GM21381 (cell line): ENCODE data around the gene MED15.
"Not testable (repeated sequence)": the region's sequence is repeated elsewhere in the genome, so short reads cannot be mapped to it uniquely, and the experiment has no call there.

ENCODE experiments used
- ATAC-seq: cut with Tn5 transposase; IDR thresholded peaks from one replicate; pipeline ENCODE4 v1.9.1; 2021; ENCODE audit warnings: mild to moderate bottlenecking, moderate library complexity; ENCODE audit not compliant: unreplicated experiment

The MED15 gene

GRCh38 chr22:20483771-20484170, 23.6 kb upstream of the MED15 start:
- ATAC-seq, result no peak

DNA sequence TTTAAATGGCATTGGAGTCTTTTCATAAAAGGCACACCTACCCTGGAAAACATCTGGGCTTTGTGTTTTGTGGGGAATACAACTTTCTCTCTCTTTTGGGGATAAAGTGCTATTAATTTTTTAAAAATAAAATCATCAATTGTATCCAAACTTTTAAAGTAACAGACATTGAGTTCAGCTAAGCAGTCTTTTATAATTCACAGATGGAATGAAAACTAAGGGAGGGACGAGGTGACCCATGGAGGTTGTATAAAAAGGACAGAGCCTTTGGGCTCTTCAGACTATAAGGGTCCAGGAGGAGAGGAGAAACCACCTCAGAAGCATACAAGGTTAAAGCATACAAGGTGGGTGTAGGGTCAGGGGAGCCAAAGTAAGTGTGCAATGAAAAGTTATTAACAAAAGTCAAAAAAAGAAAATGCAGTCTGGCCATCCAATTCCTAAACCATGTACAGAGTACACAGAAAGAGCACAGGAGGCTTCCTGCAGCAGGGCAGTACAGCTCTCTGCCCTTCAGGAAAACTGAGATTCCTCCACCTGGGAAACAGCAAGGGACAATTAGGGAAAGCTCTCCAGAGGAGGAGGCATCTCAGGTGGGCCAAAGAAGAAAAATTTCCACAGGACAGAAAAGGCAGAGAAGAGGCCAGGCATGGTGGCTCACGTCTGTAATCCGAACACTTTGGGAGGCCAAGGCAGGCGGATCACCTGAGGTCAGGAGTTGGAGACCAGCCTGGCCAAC, 22.3 kb upstream of the MED15 start:
- no peak for ATAC-seq

GRCh38 chr22:20486229-20486628, 21.2 kb upstream of the MED15 start:
- no peak for ATAC-seq

GRCh38 chr22:20487715-20488114, 19.7 kb upstream of the MED15 start:
- no peak for ATAC-seq

GRCh38 chr22:20488946-20489345, 18.5 kb upstream of the MED15 start:
- ATAC-seq, result no peak

- ATAC-seq, result no peak
These were observed 17.0 kb upstream of the MED15 start for GRCh38 chr22:20490183-20490940.

DNA sequence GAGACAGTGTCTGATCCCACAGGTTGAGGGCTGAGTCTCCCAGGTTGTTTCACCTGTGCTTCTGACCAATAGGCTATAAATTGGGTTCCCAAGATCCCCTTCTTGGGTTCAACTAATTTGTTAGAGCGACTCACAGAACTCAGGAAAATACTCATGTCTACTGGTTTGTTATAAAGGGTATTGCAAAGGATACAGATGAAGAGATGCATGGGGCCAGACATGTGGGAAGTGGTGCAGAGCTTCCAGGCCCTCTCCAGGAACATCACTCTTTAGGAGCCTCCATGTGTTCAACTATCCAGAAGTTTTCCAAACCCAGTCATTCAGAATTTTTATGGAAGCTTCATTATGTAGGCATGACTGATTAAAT, 16.5 kb upstream of the MED15 start:
- no peak for ATAC-seq

DNA sequence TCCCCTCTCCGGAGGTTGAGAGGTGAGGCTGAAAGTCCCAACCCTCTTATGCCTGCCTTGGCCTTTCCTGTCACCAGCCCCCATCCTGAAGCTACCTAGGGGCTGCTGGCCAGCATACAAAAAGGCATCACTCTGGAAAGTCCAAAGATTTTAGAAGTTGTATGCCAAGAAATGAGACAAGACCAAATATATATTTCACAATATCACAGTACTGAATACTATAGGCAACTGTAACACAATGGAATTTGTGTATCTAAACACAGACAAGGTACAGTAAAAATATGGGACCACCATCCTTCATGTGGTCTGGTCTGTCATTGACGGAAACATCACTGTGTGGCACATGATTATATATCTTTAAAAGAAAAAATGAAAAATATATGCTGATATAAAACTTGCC, 16.1 kb upstream of the MED15 start:
- no peak for ATAC-seq

DNA sequence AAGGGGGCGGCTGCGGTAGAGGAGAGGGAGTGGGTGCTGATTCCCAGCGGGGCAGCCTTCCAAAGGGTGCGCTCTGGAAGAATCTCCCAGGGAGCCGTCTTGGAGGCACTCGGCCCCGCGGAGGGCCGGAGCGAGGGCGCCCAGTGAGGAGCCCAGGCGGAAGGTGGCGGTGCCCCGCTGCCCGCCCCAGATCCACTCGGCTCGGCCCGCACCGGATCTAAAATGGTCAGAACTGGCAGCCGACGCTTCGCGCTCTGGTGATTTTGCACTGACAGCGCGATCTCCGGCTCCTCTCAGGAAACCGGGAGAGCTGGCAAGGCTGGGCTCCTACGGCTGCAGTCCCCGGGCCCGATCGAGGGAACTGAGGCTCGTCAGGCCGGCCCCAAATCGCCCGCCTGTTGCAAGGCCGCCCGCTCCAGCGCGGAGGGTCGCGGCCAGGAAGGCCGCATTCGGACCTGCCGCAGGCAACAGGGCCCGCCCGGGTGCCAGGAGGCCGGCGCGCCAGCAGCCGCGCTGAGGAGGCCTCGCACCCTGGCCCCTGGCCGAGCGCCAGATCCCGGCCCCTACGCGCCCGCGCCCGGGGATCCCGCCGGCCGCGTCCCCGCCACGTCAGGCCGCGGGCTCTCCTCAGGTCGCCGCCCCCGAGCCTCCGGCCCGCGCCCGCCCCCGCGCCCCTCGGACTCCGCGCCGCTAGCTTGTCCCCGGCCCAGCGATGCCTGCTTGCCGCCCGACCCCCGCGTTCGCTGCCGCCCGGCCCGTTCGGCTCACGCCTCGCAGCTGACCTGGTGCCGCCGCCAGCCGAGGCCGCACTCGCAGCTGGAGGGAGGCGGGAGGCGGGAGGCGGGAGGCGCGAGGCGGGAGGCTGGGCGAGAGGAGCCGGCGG, 12.2 kb upstream of the MED15 start, which contains the start of gene KLHL22:
KLHL22 (minus strand) TSS at position 818 of the 883 bp plus-strand sequence. CDS start 6,584 bp downstream, outside the sequence.
- peak; percentile 28 for ATAC-seq

GRCh38 chr22:20495861-20496681, 11.3 kb upstream of the MED15 start:
- peak; percentile 77 for ATAC-seq

DNA sequence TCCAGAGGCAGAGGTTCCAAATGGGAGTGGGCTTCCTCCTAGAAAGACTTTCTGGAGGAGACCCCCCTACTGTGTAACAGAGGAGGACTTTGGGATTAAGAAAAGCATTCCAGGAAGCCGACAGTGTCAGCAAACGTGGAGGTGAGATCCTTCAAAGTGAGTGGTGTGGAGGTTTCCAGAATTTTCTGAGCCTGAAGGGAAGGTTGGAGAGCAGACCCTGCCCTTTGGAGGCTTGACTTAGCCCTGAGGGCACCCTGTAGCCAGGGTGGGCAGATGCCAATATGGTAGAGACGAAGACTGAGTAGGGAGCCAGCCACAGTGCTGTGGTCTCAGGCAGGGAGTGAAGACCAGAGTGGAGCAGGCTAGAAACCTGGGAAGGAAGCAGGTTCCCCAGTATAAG, 10.0 kb upstream of the MED15 start:
- ATAC-seq, result no peak

GRCh38 chr22:20498913-20499312, 8.5 kb upstream of the MED15 start:
- no peak for ATAC-seq

GRCh38 chr22:20499769-20500168, 7.6 kb upstream of the MED15 start:
- ATAC-seq, result no peak

DNA sequence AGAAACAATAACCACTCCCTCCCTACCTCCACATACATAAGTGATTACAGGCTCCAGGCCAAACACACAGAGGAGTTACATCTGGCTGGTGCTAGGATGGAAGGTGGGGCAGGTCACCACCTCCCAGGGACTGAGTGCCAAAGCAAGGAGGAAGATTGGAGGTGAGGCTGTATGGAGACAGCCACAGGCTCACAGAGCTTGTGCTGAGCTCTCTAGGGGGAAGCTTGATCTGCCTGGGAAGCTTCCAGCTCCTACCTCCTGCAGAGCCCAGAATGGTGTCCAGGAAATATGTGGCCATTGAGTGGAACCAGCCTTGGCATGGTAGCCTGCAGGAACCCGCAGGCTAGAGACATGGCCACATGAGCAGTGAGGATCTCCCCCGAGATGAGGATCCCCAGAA, 3.6 kb upstream of the MED15 start:
- ATAC-seq, result no peak

GRCh38 chr22:20504293-20504922, 3.0 kb upstream of the MED15 start:
- not testable (repeated sequence) for ATAC-seq

GRCh38 chr22:20506543-20507252, 712 bp upstream of the MED15 start:
- no peak for ATAC-seq

DNA sequence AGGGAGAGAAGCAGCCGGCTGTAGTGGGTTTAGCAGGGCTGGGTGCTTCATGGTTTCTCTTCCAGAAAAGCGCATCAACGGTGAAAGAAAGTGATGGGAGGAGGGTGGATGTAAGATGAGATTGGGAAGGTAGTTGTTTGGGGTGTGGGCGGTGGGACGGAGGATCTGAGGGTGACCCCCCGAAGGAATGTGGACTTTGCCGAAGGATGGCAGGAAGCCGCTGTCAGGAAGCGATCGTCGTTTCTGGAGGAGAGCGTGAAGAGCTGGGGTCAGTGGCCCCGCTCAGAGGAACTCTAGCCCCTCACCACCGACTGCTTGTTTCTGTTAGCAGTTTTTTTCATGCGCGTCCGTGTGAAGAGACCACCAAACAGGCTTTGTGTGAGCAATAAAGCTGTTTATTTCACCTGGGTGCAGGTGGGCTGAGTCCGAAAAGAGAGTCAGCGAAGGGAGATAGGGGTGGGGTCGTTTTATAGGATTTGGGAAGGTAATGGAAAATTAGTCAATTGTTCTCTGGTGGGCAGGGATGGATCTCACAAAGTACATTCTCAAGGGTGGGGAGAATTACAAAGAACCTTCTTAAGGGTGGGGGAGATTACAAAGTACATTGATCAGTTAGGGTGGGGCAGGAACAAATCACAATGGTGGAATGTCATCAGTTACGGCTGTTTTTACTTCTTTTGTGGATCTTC, 801 bp downstream of the MED15 start:
- not testable (repeated sequence) for ATAC-seq

- ATAC-seq, result no peak
These were observed 1.4 kb downstream of the MED15 start for GRCh38 chr22:20508815-20509271.
